Measurements from ENCODE around the gene CACNG5. TPM values are rescaled to one million over a fixed set of nuclear protein-coding genes. Genes with fewer than 3 reads are reported as not detected.

CACNG5 gene
- polyA plus RNA-seq, 3 donors: not detected

DNA sequence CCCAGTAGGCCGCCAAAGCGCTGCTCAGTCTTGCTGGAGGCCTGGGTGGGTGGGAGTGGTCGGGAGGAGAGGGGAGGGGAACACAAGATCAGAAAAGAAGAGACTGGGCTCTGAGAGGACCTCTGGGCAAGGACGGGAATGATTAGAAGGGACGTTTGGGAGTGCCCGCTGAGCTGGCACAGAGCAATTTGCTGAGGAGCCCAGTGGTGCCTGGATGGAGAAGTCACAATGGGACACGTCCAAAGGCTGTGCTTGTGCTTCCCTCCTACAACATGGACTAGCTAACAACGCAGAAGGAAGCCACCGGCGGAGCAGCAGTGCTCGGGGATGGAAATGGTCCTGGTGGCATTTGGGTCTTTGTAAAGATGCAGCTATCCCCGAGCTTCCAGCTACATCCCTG, 84.0 kb downstream of the CACNG5 start:
- H3K27me3 ChIP-seq (ENCODE audit: control insufficient read depth in 2 of 2, insufficient read depth in 2 of 2, low read length in 2 of 2): no peaks in the 10 kb centered on the region
- no peaks in the 10 kb centered on the region for H4K20me1 ChIP-seq (ENCODE audit: insufficient read depth, low read length)
- TF ChIP-seq, protein P1, sequence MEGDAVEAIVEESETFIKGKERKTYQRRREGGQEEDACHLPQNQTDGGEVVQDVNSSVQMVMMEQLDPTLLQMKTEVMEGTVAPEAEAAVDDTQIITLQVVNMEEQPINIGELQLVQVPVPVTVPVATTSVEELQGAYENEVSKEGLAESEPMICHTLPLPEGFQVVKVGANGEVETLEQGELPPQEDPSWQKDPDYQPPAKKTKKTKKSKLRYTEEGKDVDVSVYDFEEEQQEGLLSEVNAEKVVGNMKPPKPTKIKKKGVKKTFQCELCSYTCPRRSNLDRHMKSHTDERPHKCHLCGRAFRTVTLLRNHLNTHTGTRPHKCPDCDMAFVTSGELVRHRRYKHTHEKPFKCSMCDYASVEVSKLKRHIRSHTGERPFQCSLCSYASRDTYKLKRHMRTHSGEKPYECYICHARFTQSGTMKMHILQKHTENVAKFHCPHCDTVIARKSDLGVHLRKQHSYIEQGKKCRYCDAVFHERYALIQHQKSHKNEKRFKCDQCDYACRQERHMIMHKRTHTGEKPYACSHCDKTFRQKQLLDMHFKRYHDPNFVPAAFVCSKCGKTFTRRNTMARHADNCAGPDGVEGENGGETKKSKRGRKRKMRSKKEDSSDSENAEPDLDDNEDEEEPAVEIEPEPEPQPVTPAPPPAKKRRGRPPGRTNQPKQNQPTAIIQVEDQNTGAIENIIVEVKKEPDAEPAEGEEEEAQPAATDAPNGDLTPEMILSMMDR (IDR thresholded peaks at IDR 0.05): no peak
- Mint-ChIP-seq H3K27ac (no peak overlapping the region), H3K27me3 (ENCODE audit: low read depth in 3 of 3) (peaks cover 6 to 14% (median 9%) of the 10 kb centered on the region in 3 donors), H3K4me3 (no peak overlapping the region), H3K9me3 (peaks cover 0 to 12% (median 4%) of the 10 kb centered on the region in 7 donors), H3K4me1 (no peaks in the 10 kb centered on the region), H3K36me3 (no peaks in the 10 kb centered on the region)
- H3K9ac ChIP-seq (ENCODE audit: insufficient read depth, low read length, poor library complexity, severe bottlenecking): no peak overlapping the region
- WGBS (ENCODE audit: insufficient coverage): 90% methylated on average over 4 of the region's 12 CpGs
- no peaks in the 10 kb centered on the region for H3K4me1 ChIP-seq (ENCODE audit: control insufficient read depth in 1 of 2, insufficient read depth in 2 of 2, low read length in 2 of 2)
- no peaks in the 10 kb centered on the region for H3K9me3 ChIP-seq (replicated peaks in 1 of 2; ENCODE audit: control insufficient read depth in 1 of 2, insufficient read depth in 1 of 2, low read length in 2 of 2)
- no peaks in the 10 kb centered on the region for H3K79me2 ChIP-seq (ENCODE audit: insufficient read depth, low read length)
- no peaks in the 10 kb centered on the region for H3K36me3 ChIP-seq (replicated peaks in 1 of 2; ENCODE audit: control insufficient read depth in 1 of 2, insufficient read depth in 2 of 2, low read length in 2 of 2)
- H3K4me2 ChIP-seq (replicated peaks; ENCODE audit: extremely low read depth, low read length, poor library complexity, severe bottlenecking): no peak overlapping the region
- no peak overlapping the region for H3K27ac ChIP-seq (ENCODE audit: low read depth in 1 of 2, low read length in 2 of 2)
- no peak overlapping the region for H3K4me3 ChIP-seq (replicated peaks in 1 of 3; ENCODE audit: low read depth in 2 of 3, low read length in 3 of 3)
- no peak for DNase-seq
- H2AFZ ChIP-seq (ENCODE audit: insufficient read depth, low read depth, low read length, poor library complexity, severe bottlenecking): no peak overlapping the region
- intact Hi-C loops (cut with micrococcal nuclease): no loop called here

DNA sequence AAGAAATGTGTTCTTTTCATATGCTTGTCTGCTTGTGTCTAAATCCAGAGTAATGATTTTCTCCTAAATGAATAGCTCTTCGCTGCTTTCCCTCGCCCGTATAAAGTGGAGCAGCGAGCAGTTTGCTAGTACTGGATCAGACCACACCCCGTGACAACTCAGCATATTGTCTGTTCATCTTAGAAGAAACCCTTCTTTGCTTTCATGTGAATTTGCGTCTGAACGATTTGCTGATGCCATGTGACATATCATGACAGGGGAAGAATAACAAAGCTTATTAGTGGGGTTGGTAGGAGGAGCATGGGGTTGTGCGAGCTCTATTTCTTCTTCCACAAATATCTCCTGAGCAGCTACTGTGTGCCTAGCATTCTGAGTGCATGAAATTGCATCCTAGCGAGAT, 85.5 kb downstream of the CACNG5 start:
- Histone ChIP-seq H3K4me2 (replicated peaks; ENCODE audit: extremely low read depth, low read length, poor library complexity, severe bottlenecking) (no peak overlapping the region), H3K27ac (ENCODE audit: low read depth in 1 of 2, low read length in 2 of 2) (no peak overlapping the region), H3K9me3 (replicated peaks in 1 of 2; ENCODE audit: control insufficient read depth in 1 of 2, insufficient read depth in 1 of 2, low read length in 2 of 2) (no peaks in the 10 kb centered on the region), H3K4me3 (replicated peaks in 1 of 3; ENCODE audit: low read depth in 2 of 3, low read length in 3 of 3) (no peak overlapping the region), H3K36me3 (replicated peaks in 1 of 2; ENCODE audit: control insufficient read depth in 1 of 2, insufficient read depth in 2 of 2, low read length in 2 of 2) (no peaks in the 10 kb centered on the region), H3K4me1 (ENCODE audit: control insufficient read depth in 1 of 2, insufficient read depth in 2 of 2, low read length in 2 of 2) (no peaks in the 10 kb centered on the region), H3K9ac (ENCODE audit: insufficient read depth, low read length, poor library complexity, severe bottlenecking) (no peak overlapping the region), H4K20me1 (ENCODE audit: insufficient read depth, low read length) (no peaks in the 10 kb centered on the region), H3K79me2 (ENCODE audit: insufficient read depth, low read length) (no peaks in the 10 kb centered on the region), H3K27me3 (ENCODE audit: control insufficient read depth in 2 of 2, insufficient read depth in 2 of 2, low read length in 2 of 2) (no peaks in the 10 kb centered on the region), H2AFZ (ENCODE audit: insufficient read depth, low read depth, low read length, poor library complexity, severe bottlenecking) (no peak overlapping the region)
- TF ChIP-seq, protein P1 (IDR thresholded peaks at IDR 0.05): no peak
- intact Hi-C loops (cut with micrococcal nuclease): no loop called here
- Mint-ChIP-seq H3K4me3 (no peak overlapping the region), H3K9me3 (peaks cover 0 to 12% (median 4%) of the 10 kb centered on the region in 7 donors), H3K27me3 (ENCODE audit: low read depth in 3 of 3) (peaks cover 4 to 13% (median 5%) of the 10 kb centered on the region in 3 donors), H3K4me1 (no peaks in the 10 kb centered on the region), H3K36me3 (no peaks in the 10 kb centered on the region), H3K27ac (no peak overlapping the region)
- 100% methylated on average over 2 of the region's 9 CpGs for WGBS (ENCODE audit: insufficient coverage)
- DNase-seq: no peak

Measured in CD14-positive monocyte (primary cell).